PC-3 (cell line): Measurements from ENCODE around the gene TNNC2. TPM values are rescaled to one million over a fixed set of nuclear protein-coding genes. Genes with fewer than 3 reads are reported as not detected.
A peak's percentile ranks its signal among the peaks of the same experiment; 100 is the strongest.

ENCODE experiments used
- ATAC-seq: fragments of 200-7000 bp; cut with Tn5 transposase; 2 replicates; pipeline ENCODE4 v1.9.1; 2020; ENCODE audit warnings: mild to moderate bottlenecking, moderate library complexity
- BruUV-seq: library from RNA; stranded (reverse); fragments of 400-500 nt; replicated peaks from 2 replicates; lab custom pipeline; 2021; lab: Mats Ljungman, UMichigan
- CTCF ChIA-PET: fragments of 300-600 bp; sonication (Branson Sonifier 250); formaldehyde crosslinking; loops from one replicate; lab custom pipeline; 2022; ENCODE audit warnings: antibody characterized with exemption; lab: Charles Lee
- POLR2A ChIA-PET: fragments of 300-600 bp; sonication (Branson Sonifier 250); formaldehyde crosslinking; loops from one replicate; lab custom pipeline; 2022; ENCODE audit warnings: antibody characterized with exemption; ENCODE audit not compliant: unreplicated experiment; lab: Charles Lee
- DNase-seq: peaks from one replicate; pipeline ENCODE4 v3.0.0-alpha.2; 2015
- H2AFZ ChIP-seq: fragments of 300-600 bp; sonication (generic); 2 replicates; pipeline ENCODE4 v1.6.0; 2016; ENCODE audit warnings: antibody characterized with exemption, low read length
- H3F3A ChIP-seq: fragments of 300-600 bp; sonication (generic); one replicate; pipeline ENCODE4 v1.6.0; 2017; ENCODE audit warnings: antibody characterized with exemption, low read length, control low read depth, mild to moderate bottlenecking; ENCODE audit not compliant: unreplicated experiment
- H3K27ac ChIP-seq: fragments of 300-600 bp; sonication (generic); 2 replicates; pipeline ENCODE4 v1.5.1; 2016; ENCODE audit warnings: mild to moderate bottlenecking, low read length
- H3K27me3 ChIP-seq: fragments of 300-600 bp; sonication (generic); 2 replicates; pipeline ENCODE4 v1.6.1; 2016; ENCODE audit warnings: low read length, mixed read lengths
- H3K36me3 ChIP-seq: fragments of 300-600 bp; sonication (generic); 2 replicates; pipeline ENCODE4 v1.6.1; 2016; ENCODE audit warnings: low read depth, mixed run types, low read length, mixed read lengths
- H3K4me1 ChIP-seq: fragments of 300-600 bp; sonication (generic); 2 replicates; pipeline ENCODE4 v1.5.1; 2016; ENCODE audit warnings: low read length; ENCODE audit not compliant: insufficient read depth
- H3K4me2 ChIP-seq: fragments of 300-600 bp; sonication (generic); 2 replicates; pipeline ENCODE4 v1.6.0; 2016; ENCODE audit warnings: low read length
- H3K4me3 ChIP-seq: fragments of 300-600 bp; sonication (generic); 2 replicates; pipeline ENCODE4 v1.5.1; 2016; ENCODE audit warnings: mild to moderate bottlenecking, low read length, mixed read lengths
- H3K79me2 ChIP-seq: fragments of 300-600 bp; sonication (generic); 2 replicates; pipeline ENCODE4 v1.6.1; 2017; ENCODE audit warnings: low read length, mixed read lengths
- H3K9ac ChIP-seq: fragments of 300-600 bp; sonication (generic); 2 replicates; pipeline ENCODE4 v1.6.0; 2016; ENCODE audit warnings: mild to moderate bottlenecking, low read length
- H3K9me2 ChIP-seq: fragments of 300-600 bp; sonication (generic); replicated peaks from 2 replicates; pipeline ENCODE4 v1.6.1; 2016; ENCODE audit warnings: mixed run types, low read length, mixed read lengths
- H3K9me3 ChIP-seq: fragments of 300-600 bp; sonication (generic); 2 replicates; pipeline ENCODE4 v1.6.1; 2016; ENCODE audit warnings: low read length, mixed read lengths
- H4K20me1 ChIP-seq: fragments of 300-600 bp; sonication (generic); 2 replicates; pipeline ENCODE4 v1.6.1; 2016; ENCODE audit warnings: low read length, mixed read lengths
- CTCF ChIP-seq: fragments of 300-600 bp; sonication (generic); conservative IDR thresholded peaks from 2 replicates; pipeline ENCODE4 v1.5.1; 2017; ENCODE audit warnings: antibody characterized with exemption, low read depth, mild to moderate bottlenecking, low read length
- EZH2 ChIP-seq: fragments of 300-600 bp; sonication (generic); IDR thresholded peaks from one replicate; pipeline ENCODE4 v1.6.1; 2017; ENCODE audit warnings: antibody characterized with exemption, mild to moderate bottlenecking, low read length; ENCODE audit not compliant: unreplicated experiment
- EZH2phosphoT487 ChIP-seq: fragments of 300-600 bp; sonication (generic); IDR thresholded peaks from 2 replicates; pipeline ENCODE4 v1.6.1; 2018; ENCODE audit warnings: mild to moderate bottlenecking, antibody characterized with exemption, low read length, borderline replicate concordance
- intact Hi-C: fragments of 100-400 bp; cut with micrococcal nuclease; formaldehyde crosslinking; loops from 2 replicates; pipeline ENCODE4 v1.9.0; 2023
- total RNA-seq: library from RNA; depleted of rRNA; stranded (reverse); fragments of >200 nt; gene quantifications from 2 replicates; pipeline ENCODE4 v1.2.3, GENCODE V29; 2014

Gene TNNC2
- total RNA-seq, 1 experiment from 2014 or later, result not detected

GRCh38 chr20:45860560-45861220 lies 33.6 kb upstream of the TNNC2 start:
- no peaks in the 10 kb centered on the region for H3K27me3 ChIP-seq
- no peaks in the 10 kb centered on the region for H3F3A ChIP-seq
- peak overlapping the region; percentile 65 for H3K27ac ChIP-seq
- H3K9me2 ChIP-seq, result no peaks in the 10 kb centered on the region
- BruUV-seq, result no TSS peak
- no peaks in the 10 kb centered on the region for H3K36me3 ChIP-seq
- H3K79me2 ChIP-seq, result peaks cover 19% of the 10 kb centered on the region
- no peak overlapping the region for H3K4me3 ChIP-seq
- no peaks in the 10 kb centered on the region for H4K20me1 ChIP-seq
- ChIA-PET CTCF (no interaction called here), POLR2A (no interaction called here)
- no peaks in the 10 kb centered on the region for H3K9me3 ChIP-seq
- peak; percentile 51 for DNase-seq
- intact Hi-C loops, result no loop called here
- peak overlapping the region; percentile 11; the same call in 1 of the 2 replicates for H3K9ac ChIP-seq
- H3K4me1 ChIP-seq, result peaks cover 29% of the 10 kb centered on the region
- H3K4me2 ChIP-seq, result no peak overlapping the region
- TF ChIP-seq EZH2, result no peak
- no peak for TF ChIP-seq CTCF
- TF ChIP-seq EZH2phosphoT487, result no peak
- H2AFZ ChIP-seq, result no peak overlapping the region
- no peak for ATAC-seq

DNA sequence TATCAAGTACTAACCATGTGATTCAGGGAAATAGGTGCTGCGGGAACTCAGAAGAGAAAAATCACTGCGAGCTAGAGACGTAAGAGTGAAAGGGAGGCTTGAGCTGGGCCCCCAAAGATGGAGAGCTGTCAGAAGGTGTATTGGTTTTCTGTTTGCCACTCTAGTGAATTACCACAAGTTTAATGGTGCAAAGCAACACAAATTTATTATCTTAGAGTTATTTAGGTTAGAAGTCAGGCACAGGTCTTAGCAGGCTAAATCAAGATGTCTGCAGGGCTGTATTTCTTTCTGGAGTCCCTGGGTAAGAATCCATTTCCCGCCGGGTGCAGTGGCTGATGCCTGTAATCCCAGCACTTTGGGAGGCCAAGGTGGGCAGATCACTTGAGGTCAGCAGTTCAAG lies 32.8 kb upstream of the TNNC2 start:
- POLR2A ChIA-PET, result no interaction called here
- no TSS peak for BruUV-seq
- CTCF ChIA-PET, result no interaction called here

More for the DNA sequence above, 32.8 kb upstream of the TNNC2 start:
- ATAC-seq, result no peak
- Histone ChIP-seq H3K36me3 (no peaks in the 10 kb centered on the region), H3K9me2 (no peaks in the 10 kb centered on the region), H3K27me3 (no peaks in the 10 kb centered on the region), H3K4me3 (no peak overlapping the region), H3F3A (no peaks in the 10 kb centered on the region), H3K9me3 (no peaks in the 10 kb centered on the region), H3K79me2 (peaks cover 24% of the 10 kb centered on the region), H2AFZ (no peak overlapping the region), H3K4me1 (peaks cover 30% of the 10 kb centered on the region), H4K20me1 (no peaks in the 10 kb centered on the region), H3K27ac (peak overlapping the region; percentile 65), H3K9ac (no peak overlapping the region), H3K4me2 (no peak overlapping the region)
- intact Hi-C loops, result no loop called here
- TF ChIP-seq EZH2 (no peak), EZH2phosphoT487 (no peak), CTCF (no peak)
- no peak for DNase-seq
